Measurements from ENCODE around the gene TMEM63A. TPM values are rescaled to one million over a fixed set of nuclear protein-coding genes. Genes with fewer than 3 reads are reported as not detected.

The TMEM63A gene
- total and polyA plus RNA-seq, 2 of the 13 experiments (the other 11 are each of a cell fraction or from before 2014, with no cell fraction given), result 23.9 to 53.3 TPM

GRCh38 chr1:225891229-225891972, 9.2 kb upstream of the TMEM63A start (continued):
- TF ChIP-seq ZNF362 (CRISPR knock-in tag; IDR thresholded peaks at IDR 0.05; ENCODE audit: borderline replicate concordance) (peak; percentile 70; the same call in 1 of the 2 replicates), GATAD1 (CRISPR knock-in tag; IDR thresholded peaks at IDR 0.05) (no peak), ATF5 (CRISPR knock-in tag; IDR thresholded peaks at IDR 0.05; ENCODE audit: low read depth) (no peak), TIGD3 (CRISPR knock-in tag; IDR thresholded peaks at IDR 0.05; ENCODE audit: borderline replicate concordance) (no peak), ZNF660 (CRISPR knock-in tag; IDR thresholded peaks at IDR 0.05; ENCODE audit: borderline replicate concordance, low read depth) (no peak), MXD1 (CRISPR knock-in tag; IDR thresholded peaks at IDR 0.05) (no peak), ZNF691 (CRISPR knock-in tag; IDR thresholded peaks at IDR 0.05; ENCODE audit: borderline replicate concordance, low read depth) (no peak; the same call in 1 of the 2 replicates), FOXA1 (IDR thresholded peaks at IDR 0.05) (no peak), FOXA1 (CRISPR knock-in tag; IDR thresholded peaks at IDR 0.05) (peak; percentile 55), ZNF33A (CRISPR knock-in tag; IDR thresholded peaks at IDR 0.05; ENCODE audit: borderline replicate concordance) (no peak), ZNF543 (CRISPR knock-in tag; IDR thresholded peaks at IDR 0.05) (no peak), ZNF776 (CRISPR knock-in tag; IDR thresholded peaks at IDR 0.05) (no peak), PHB2 (IDR thresholded peaks at IDR 0.05; ENCODE audit: partially characterized antibody) (no peak), MYC (CRISPR knock-in tag; IDR thresholded peaks at IDR 0.05; ENCODE audit: borderline replicate concordance) (no peak), CENPBD1 (CRISPR knock-in tag; IDR thresholded peaks at IDR 0.05; ENCODE audit: borderline replicate concordance, low read depth) (no peak), NR2F2 (IDR thresholded peaks at IDR 0.05; ENCODE audit: borderline replicate concordance, low read depth) (0 out of 2 replicates have a peak, but pooled peaks have one; percentile 18), JUN (CRISPR knock-in tag; IDR thresholded peaks at IDR 0.05) (no peak), ZSCAN21 (CRISPR knock-in tag; IDR thresholded peaks at IDR 0.05; ENCODE audit: borderline replicate concordance) (0 out of 2 replicates have a peak, but pooled peaks have one; percentile 35), POLR2A (IDR thresholded peaks at IDR 0.05; ENCODE audit: insufficient read depth in 1 of 2, low read depth in 2 of 2, low read length in 2 of 2) (no peak), GZF1 (CRISPR knock-in tag; IDR thresholded peaks at IDR 0.05) (no peak), ZBTB42 (CRISPR knock-in tag; IDR thresholded peaks at IDR 0.05) (no peak), ZNF280B (CRISPR knock-in tag; IDR thresholded peaks at IDR 0.05; ENCODE audit: borderline replicate concordance) (no peak), EEA1 (CRISPR knock-in tag; IDR thresholded peaks at IDR 0.05; ENCODE audit: borderline replicate concordance) (no peak), ZNF354B (CRISPR knock-in tag; IDR thresholded peaks at IDR 0.05) (no peak)

Data from HepG2 (cell line).